Measurements from ENCODE around the gene HMGN5. TPM values are rescaled to one million over a fixed set of nuclear protein-coding genes. Genes with fewer than 3 reads are reported as not detected.
A peak's percentile ranks its signal among the peaks of the same experiment; 100 is the strongest.

HMGN5 gene
- total RNA-seq, 2 donors from 2014 or later: 5.5 to 7.3 TPM

DNA sequence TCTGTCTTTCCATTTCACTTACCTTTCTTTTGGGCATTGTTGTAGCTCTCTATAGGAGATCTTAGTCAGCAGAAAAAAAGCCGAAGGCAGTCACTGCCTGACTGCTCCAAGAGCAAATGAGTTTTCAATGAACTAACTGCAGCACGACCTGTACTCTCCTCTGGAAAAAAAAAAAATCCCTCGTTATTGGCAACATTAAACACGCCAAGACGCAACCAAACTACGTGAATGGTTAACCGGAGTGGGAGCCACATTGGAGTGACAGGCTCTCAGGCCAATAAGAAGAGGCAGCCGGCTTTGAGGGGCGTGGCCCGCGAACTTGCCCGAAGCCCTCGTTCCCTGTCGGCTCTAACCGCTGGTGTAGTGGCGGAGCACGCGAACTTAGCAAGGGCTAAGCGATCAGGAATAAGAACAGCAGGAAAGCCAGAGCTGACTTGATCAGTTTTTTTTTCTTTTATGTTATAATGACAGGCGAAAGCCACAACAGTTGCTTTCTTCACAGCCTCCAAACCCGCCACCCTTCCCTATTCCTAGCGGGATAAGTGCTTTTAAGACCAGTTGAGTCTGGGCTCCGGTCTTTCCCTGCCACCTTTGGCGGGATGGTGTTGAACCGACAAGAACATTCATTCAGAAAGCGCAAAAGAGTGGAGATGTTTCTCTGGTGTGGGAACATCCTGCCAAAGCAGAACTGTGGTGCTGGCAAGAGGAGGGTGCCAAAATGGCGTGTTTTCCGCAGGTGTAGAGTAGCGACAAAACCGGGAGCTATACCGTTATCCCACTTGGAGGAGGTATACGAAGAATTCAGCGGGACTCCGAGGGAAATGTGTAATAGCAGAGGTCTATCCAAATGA is 80.0 kb downstream of the HMGN5 start:
- H3K9me3 ChIP-seq: no peaks in the 10 kb centered on the region
- ATAC-seq (ENCODE audit: insufficient number of reproducible peaks, low FRiP score, low read depth): peak; percentile 97
- no peaks in the 10 kb centered on the region for H3K36me3 ChIP-seq
- no peaks in the 10 kb centered on the region for H3K4me1 ChIP-seq (ENCODE audit: control insufficient read depth in 1 of 2, low read depth in 2 of 2)
- H3K4me3 ChIP-seq: peak overlapping the region; percentile 82
- H3K27ac ChIP-seq: peak overlapping the region in 1 of 2 donors; percentile 47
- TF ChIP-seq, protein P1, sequence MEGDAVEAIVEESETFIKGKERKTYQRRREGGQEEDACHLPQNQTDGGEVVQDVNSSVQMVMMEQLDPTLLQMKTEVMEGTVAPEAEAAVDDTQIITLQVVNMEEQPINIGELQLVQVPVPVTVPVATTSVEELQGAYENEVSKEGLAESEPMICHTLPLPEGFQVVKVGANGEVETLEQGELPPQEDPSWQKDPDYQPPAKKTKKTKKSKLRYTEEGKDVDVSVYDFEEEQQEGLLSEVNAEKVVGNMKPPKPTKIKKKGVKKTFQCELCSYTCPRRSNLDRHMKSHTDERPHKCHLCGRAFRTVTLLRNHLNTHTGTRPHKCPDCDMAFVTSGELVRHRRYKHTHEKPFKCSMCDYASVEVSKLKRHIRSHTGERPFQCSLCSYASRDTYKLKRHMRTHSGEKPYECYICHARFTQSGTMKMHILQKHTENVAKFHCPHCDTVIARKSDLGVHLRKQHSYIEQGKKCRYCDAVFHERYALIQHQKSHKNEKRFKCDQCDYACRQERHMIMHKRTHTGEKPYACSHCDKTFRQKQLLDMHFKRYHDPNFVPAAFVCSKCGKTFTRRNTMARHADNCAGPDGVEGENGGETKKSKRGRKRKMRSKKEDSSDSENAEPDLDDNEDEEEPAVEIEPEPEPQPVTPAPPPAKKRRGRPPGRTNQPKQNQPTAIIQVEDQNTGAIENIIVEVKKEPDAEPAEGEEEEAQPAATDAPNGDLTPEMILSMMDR (IDR thresholded peaks at IDR 0.05): no peak
- DNase-seq (ENCODE audit: low spot score): peak; percentile 40
- no peaks in the 10 kb centered on the region for H3K27me3 ChIP-seq (replicated peaks; ENCODE audit: insufficient read depth)

DNA sequence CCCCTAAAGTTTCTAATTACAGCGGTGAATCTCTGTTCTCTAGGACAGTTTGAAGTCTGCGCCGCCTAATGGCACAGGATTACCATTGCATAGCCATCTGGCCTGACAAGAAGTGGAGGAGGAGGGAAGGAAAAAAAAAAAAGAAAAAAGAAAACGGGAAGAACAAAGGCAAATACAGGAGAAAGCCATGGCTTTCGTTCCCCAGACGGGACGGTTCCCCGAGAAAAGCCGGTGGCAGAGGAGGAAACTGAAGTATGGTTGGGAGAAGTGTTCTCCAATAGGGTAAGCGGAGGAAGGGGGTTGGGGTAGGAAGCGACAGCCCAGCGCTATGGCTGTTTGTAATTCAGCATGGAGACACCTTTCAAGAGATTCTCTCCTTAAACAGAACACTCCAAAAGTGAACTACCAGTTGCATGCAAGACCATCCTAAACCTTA is 80.8 kb downstream of the HMGN5 start:
- ATAC-seq (ENCODE audit: insufficient number of reproducible peaks, low FRiP score, low read depth) (peak; percentile 73), DNase-seq (ENCODE audit: low spot score) (no peak)
- TF ChIP-seq, protein P1 (IDR thresholded peaks at IDR 0.05): peak; percentile 48
- H3K27ac ChIP-seq: peak overlapping the region in 1 of 2 donors; percentile 47
- no peaks in the 10 kb centered on the region for H3K36me3 ChIP-seq
- H3K4me3 ChIP-seq: peak overlapping the region; percentile 82
- H3K4me1 ChIP-seq (ENCODE audit: control insufficient read depth in 1 of 2, low read depth in 2 of 2): no peaks in the 10 kb centered on the region
- no peaks in the 10 kb centered on the region for H3K27me3 ChIP-seq (replicated peaks; ENCODE audit: insufficient read depth)
- no peaks in the 10 kb centered on the region for H3K9me3 ChIP-seq

DNA sequence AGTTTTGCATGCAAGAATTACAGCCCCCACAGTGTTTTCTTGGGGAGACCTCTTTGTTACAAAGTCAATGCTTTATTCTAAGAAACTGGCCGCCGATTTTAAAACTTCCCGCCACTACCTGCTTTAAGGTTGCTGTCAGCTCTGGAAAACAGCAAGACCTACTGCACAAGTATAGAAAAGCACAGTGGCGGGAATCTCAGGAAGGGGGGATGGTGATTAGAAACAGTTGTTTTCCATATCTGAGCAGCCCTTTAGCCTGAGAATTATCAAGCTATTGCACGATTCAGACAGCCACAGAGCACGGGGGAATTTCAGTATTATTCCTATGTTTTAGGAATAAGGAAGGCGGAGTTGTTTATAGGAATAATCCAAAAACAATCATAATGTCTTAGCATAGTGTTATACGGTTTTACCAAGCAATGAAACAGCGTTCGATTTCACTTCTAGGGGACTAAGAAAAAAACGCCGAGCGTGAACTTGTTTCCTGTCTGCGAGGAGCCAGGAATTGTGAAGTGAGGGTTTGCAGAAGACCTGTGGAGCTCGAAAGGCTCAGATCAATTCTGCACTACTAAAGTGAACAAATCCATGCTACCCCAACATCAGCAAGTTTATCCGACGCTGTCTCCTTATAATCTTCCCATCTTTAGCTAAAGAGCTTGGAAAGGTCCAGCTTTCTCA is 81.3 kb downstream of the HMGN5 start:
- no peak for ATAC-seq (ENCODE audit: insufficient number of reproducible peaks, low FRiP score, low read depth)
- DNase-seq (ENCODE audit: low spot score): no peak
- H3K27me3 ChIP-seq (replicated peaks; ENCODE audit: insufficient read depth): no peaks in the 10 kb centered on the region
- no peaks in the 10 kb centered on the region for H3K36me3 ChIP-seq
- H3K9me3 ChIP-seq: no peaks in the 10 kb centered on the region
- H3K4me1 ChIP-seq (ENCODE audit: control insufficient read depth in 1 of 2, low read depth in 2 of 2): no peaks in the 10 kb centered on the region
- H3K27ac ChIP-seq: peak overlapping the region in 1 of 2 donors; percentile 47
- H3K4me3 ChIP-seq: peak overlapping the region; percentile 82
- TF ChIP-seq, protein P1 (IDR thresholded peaks at IDR 0.05): no peak

DNA sequence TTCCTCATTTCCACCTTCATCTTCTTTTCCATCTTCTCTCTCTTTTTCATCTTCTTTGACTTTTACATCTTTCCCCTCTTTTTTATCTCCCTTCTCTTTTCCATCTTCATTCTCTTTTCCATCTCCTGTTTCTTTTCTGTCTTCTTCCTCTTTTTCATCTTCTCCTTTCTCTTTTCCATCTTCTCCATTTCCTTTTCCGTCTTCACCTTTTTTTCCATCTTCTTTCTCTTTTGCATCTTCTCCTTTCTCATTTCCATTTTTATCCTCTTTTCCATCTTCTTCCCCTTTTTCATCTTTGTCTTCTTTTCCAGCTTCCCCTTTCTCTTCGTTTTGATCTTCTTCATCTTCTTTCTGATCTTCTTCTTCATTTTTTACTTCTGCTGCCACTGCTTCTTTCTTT is 87.0 kb downstream of the HMGN5 start:
- ATAC-seq (ENCODE audit: insufficient number of reproducible peaks, low FRiP score, low read depth) (no peak), DNase-seq (ENCODE audit: low spot score) (no peak)
- Histone ChIP-seq H3K9me3 (no peaks in the 10 kb centered on the region), H3K27ac (no peak overlapping the region), H3K4me1 (ENCODE audit: control insufficient read depth in 1 of 2, low read depth in 2 of 2) (no peaks in the 10 kb centered on the region), H3K27me3 (replicated peaks; ENCODE audit: insufficient read depth) (no peaks in the 10 kb centered on the region), H3K4me3 (no peak overlapping the region), H3K36me3 (no peaks in the 10 kb centered on the region)
- TF ChIP-seq, protein P1 (IDR thresholded peaks at IDR 0.05): no peak

DNA sequence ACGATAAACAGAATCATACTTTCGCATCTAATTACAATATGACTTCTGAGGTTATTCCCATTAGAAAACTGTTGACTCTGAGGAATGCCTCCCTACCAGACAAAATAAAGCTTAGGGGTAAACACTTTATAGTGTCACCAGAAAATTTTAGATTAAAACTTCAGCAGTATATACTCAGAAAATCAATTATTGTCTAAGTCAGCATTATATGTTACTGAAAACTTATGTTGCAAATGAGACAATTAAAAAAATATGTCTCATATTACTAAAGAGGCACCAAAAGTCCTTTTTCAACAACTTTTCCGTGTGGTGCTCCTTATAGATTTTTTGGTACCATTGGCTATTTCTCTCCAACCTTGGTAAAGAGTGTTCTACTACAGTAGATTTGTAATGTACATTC is 91.4 kb downstream of the HMGN5 start:
- Histone ChIP-seq H3K4me3 (no peak overlapping the region), H3K4me1 (ENCODE audit: control insufficient read depth in 1 of 2, low read depth in 2 of 2) (no peaks in the 10 kb centered on the region), H3K27me3 (replicated peaks; ENCODE audit: insufficient read depth) (no peaks in the 10 kb centered on the region), H3K27ac (no peak overlapping the region), H3K9me3 (no peaks in the 10 kb centered on the region), H3K36me3 (no peaks in the 10 kb centered on the region)
- TF ChIP-seq, protein P1 (IDR thresholded peaks at IDR 0.05): no peak
- DNase-seq (ENCODE audit: low spot score) (no peak), ATAC-seq (ENCODE audit: insufficient number of reproducible peaks, low FRiP score, low read depth) (no peak)

Data from thoracic aorta (tissue), 2 donors.